ENCODE results near the gene BACH2.
"Not testable (repeated sequence)": the region's sequence is repeated elsewhere in the genome, so short reads cannot be mapped to it uniquely, and the experiment has no call there.

BACH2 gene

DNA sequence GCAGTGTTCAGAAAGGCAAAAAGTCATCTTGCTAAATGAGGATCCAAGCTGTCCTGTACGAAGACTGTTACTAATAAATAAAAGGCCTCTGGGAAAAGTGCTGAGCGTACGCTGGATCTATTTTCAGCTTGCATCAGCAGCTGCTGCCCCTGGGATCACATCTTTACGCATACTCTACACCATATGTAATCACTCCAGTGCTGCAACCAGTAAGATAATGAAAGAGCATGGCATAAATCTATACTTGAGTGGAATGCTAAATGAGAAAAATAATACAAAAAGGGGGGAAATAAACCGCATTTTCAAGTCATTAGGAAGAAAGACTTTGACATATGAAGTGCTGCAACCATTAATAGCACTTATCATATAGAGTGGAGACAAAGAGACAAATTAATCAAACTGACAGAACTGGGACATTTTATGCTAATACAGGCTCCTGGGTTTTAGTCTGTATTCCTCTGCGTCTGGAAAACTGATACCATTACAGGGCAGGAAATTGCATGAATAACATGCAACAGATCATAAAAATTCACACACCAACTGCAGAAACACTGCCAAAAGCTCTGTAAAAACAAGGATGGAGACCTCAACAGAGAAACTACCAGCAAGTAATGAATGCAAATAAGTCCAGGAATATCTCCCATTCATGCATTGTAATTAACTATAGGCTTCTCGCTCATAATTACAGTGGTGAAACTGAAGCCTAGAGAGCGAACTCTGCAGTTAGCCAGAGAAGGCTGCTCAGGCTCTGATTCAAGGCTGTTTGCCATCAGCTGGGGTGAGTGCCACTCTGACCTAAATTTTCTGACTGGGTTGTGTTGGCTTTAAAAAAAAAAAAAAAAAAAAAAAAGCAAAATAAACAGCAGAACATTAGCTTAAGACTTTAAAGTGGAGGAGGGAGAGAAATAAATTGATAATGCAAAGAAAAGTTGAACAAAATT is 318.6 kb downstream of the BACH2 start:
- DNase-seq = no peak

DNA sequence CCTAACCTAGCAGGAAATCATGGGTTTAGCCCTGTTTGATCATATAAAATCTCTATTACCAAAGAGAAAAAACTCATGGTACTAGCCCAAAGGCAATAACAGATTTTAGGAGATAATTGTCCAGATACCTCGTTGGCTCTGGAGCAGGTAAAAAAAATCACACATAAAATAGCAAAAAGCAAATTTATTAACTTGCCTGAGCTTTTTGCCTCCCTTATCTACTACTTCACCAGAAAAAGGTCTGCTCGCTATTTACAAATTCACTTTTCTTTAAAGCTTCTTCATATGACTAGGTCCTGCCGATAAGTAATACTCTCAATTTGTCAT is 320.0 kb downstream of the BACH2 start:
- DNase-seq = no peak

GRCh38 chr6:89975991-89976693 is 320.5 kb downstream of the BACH2 start:
- DNase-seq = no peak

DNA sequence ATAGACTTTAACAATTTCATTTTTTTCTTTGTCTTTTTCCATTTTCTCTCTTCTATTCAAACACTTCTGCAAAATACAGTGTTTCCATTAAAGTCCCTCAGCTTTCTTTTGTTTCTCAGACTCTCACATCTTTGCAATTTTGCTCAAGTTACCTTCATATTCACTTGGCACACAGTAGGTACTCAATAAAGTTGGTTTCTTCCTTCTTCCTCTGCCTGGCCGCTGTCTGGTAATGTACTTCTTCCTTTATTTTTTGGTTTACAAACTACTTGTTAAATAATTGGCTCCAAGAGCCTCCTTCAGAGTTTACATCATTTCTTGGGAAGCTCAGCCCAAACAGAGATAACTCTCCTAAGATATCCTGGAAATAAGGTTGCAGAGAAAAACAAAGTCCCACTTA is 321.3 kb downstream of the BACH2 start:
- no peak for DNase-seq

- DNase-seq = no peak
Observed at GRCh38 chr6:89974834-89975233, 321.8 kb downstream of the BACH2 start.

DNA sequence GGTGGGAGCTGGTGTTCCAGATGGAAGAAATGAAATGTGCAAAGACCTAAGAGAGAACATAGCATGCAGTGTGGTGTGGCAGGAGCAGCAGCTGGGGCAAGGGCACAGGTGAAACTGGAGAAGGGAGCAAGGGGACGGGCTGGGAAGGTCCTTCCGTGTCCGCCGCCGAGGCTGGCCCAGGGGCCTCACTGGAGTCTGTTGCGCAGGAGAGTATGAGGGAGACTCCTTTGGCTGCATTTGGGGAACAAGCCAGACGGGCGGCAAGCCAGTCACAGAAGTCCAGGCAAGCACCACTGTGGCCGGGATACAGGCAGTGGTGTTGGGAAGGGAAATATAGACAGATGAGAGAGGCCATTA is 324.6 kb downstream of the BACH2 start:
- DNase-seq = no peak

DNA sequence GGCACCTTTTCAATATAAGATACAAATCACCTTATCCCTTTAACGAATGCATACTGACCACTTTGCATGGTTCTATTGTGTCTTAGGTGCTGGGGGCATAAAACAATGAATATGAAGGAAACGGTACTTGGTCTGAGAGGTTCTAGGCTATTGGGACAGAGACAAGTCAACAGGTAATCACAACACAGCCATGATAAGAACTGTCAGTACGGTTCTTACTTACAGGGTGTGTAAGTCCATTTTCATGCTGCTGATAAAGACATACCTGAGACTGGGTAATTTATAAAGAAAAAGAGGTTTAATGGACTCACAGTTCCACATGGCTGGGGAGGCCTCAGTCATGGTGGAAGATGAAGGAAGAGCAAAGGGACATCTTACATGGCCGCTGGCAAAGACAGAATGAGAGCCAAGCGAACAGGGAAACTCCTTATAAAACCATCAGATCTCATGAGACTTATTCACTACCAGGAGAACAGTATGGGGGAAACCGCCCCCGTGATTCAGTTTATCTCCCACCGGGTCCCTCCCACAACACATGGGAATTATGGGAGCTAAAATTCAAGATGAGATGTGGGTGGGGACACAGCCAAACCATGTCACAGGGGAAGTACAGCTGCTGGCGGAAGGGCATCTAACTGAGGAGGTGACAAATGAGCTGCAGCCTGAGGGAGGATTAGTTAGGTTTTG is 325.2 kb downstream of the BACH2 start:
- not testable (repeated sequence) for DNase-seq

GRCh38 chr6:89970609-89971337 is 325.9 kb downstream of the BACH2 start:
- DNase-seq = peak in 36 of 56 donors; percentile 5 to 75 (median 27)

DNA sequence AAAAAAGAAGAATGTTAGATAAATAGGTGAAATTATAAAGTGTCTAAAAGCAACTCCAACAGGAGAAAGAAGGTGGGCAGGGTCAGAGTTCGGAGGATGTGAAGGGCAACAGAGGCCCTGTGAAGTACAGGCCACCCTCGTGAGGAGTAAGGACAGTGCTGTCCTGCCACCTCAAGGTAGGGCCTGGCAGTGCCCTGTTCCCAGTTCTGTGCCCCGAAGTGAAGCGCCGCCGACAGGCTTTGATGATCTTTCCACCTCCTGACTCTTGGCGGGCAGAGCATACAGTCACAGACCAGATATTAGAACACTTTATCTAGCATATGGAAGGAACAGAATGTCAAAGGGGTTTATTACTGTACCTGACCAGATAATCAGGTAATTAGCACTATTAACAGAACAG is 326.6 kb downstream of the BACH2 start:
- peak in 6 of 56 donors; percentile 9 to 43 (median 14) for DNase-seq

DNA sequence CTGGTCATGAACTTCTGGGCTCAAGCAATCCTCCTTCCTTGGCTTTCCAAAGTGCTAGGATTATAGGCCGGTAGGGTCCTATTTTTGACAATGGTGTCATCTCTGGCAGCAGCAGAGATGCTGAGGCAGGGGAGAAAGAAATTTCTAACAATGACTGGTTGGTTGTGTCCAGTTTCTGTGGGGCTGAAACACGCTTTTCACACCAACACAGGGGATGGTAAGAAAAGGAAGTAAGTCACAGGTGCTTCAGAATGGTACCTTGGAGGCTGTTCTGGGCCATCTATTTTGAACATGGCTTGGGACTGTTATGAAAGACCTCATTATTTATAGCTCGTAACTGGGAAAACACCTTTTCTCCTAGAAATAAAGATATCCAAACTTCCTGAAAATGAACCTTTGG is 329.7 kb downstream of the BACH2 start:
- no peak for DNase-seq

DNA sequence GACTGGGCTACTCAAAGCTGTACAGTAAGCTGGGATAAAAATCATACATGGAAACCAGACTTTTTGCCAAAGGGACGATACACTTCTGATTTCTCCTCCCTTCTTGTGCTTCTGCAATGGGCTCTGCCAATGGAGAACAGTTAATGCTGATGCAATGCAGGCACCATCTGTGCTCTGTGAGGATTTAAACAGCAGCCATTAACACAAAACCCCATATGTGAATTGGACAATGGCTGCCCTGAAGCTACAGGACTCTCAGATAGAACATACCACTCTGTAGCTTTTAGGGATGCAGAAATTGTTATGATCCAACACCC is 330.5 kb downstream of the BACH2 start:
- DNase-seq = no peak

GRCh38 chr6:89965441-89966227 is 331.0 kb downstream of the BACH2 start:
- DNase-seq = no peak

- DNase-seq = no peak
Observed at GRCh38 chr6:89963391-89963790, 333.3 kb downstream of the BACH2 start.

- no peak for DNase-seq
Observed at GRCh38 chr6:89961481-89961880, 335.2 kb downstream of the BACH2 start.

GRCh38 chr6:89959883-89960282 is 336.8 kb downstream of the BACH2 start:
- no peak for DNase-seq

- no peak for DNase-seq
Observed at GRCh38 chr6:89956182-89956581, 340.5 kb downstream of the BACH2 start.

- DNase-seq = no peak
Observed at GRCh38 chr6:89955364-89955763, 341.3 kb downstream of the BACH2 start.

- no peak for DNase-seq
Observed at GRCh38 chr6:89954721-89955148, 341.9 kb downstream of the BACH2 start.

GRCh38 chr6:89952686-89953085 is 344.0 kb downstream of the BACH2 start:
- no peak for DNase-seq

- DNase-seq = peak in 1 of 56 donors; percentile 13
Observed at GRCh38 chr6:89952105-89952671, 344.5 kb downstream of the BACH2 start.

Measured in amygdala (tissue), 56 donors.